K562 treated with DMSO at 1 percent for 4 hours (cell line): ENCODE data around the gene A3GALT2. TPM values are rescaled to one million over a fixed set of nuclear protein-coding genes. Genes with fewer than 3 reads are reported as not detected.

Experiments
- total RNA-seq: library from RNA; unstranded; fragments of 300-600 nt; gene quantifications from 2 replicates; pipeline ENCODE4 v1.2.3, GENCODE V29; 2022; ENCODE audit not compliant: insufficient read depth

Gene A3GALT2
- not detected in 2 replicates for total RNA-seq

GRCh38 chr1:33320619-33321165, at the start of gene A3GALT2:
Gene A3GALT2, minus strand, starts transcription at chr1:33321098. Its CDS starts 0 bp downstream, at chr1:33321098.

Other genes starting within 250 kb of the A3GALT2 start
- 1.3 TPM in 2 replicates for gene AZIN2, start 239.9 kb downstream of the A3GALT2 start, total RNA-seq
- 4.6 and 5.1 TPM in 2 replicates for gene TRIM62, start 139.1 kb downstream of the A3GALT2 start, total RNA-seq
- gene ZNF362, start 64.6 kb downstream of the A3GALT2 start, total RNA-seq = 1.2 and 1.7 TPM in 2 replicates
- gene PHC2, start 110.0 kb upstream of the A3GALT2 start, total RNA-seq = 57.7 and 68.1 TPM in 2 replicates
- gene ZSCAN20, start 151.5 kb upstream of the A3GALT2 start, total RNA-seq = 2.3 and 2.9 TPM in 2 replicates